Measurements from ENCODE around the gene KCND3.

The KCND3 gene

DNA sequence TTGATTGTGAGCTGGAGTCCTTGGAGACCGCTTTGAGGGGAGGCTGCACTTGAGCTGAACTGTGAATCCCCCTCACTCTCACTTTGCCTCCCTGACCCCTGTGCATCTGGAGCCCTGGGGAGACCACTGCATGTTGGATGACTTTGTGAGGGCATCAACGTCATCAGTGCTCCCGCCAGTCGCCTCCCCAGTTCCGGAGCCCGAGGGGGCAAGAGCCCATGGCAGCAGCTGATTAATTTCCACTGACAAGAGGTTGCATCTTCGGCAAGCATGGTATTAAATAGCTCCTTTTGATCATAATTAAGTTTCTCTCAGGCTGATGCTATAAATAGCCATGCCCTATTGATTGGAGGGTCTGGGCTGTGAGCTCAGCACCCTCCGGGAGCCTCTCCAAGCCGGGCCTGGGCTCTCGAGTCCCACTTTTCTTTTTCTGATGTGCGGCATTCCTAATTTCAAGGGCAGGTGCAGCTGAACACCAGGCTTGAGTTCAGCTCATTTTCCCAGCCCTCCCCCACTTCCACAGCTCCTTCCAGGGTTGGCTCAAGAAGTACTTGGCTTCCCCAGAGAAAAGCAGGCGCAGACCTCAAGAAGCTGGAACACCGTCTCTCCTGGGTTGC, 33.2 kb downstream of the KCND3 start:
- no peak for DNase-seq

DNA sequence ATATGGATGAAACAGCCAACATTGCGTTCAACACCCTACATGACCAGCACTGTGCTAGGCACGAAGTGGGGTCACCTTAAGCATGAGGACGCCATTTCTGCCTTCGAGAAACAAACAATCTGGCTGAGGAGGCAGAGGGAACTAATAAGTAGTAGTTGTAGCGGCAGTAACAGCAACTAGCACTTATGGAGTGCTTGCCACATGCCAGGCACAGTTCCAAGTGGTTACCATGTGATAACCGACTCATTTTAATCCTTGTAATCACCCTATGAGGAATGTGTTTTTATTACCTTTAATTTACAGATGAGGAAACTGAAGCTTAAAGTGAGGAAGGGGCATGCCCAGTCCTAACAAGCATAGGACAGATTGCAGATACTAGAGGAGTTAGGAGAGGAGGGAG, 33.7 kb downstream of the KCND3 start:
- no peak for DNase-seq

DNA sequence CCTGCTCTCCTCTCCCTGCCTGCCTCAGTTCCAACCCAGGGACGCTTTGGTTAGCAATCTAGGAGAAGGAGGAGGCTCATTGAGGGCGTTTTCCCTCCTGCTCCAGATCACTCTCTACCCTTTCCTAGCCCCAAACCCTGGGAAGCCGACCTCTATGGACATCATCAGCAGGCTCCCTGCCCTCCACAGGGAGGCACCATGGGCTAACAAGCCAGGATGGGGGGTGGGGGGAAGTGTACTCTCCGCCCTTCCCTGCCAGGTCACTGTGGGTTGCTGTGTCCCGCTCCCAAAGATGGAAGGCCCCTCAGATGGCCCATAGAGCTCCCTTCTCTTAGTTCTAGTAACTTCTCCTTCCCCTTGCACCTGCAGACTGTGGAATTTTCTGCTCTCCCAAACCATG, 35.7 kb downstream of the KCND3 start:
- DNase-seq = no peak

DNA sequence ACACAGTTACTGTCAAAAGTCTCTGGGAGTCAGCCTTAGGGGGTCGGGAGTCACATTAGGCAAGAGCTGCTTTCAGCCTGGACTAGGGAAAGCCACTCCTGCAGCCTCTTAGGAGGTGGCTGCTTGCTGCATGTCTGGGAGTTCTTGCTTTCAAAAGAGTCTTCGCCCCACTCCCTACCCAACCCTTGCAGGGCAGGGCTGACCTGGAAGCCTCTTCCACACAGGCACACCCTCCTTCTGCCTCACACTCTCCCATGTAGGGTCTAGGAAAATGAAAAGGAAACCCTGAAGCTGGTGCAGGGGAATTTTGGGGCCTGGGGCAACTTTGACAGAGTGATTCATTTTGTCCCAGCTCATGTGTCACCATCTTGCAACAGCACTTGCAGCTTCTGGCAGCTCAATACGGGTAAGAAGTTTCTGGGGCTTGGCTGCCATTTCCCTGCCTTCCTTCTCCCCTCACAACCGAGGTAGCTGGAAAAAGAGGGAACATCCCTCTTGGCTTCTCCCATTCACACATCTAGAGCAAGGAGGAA, 37.3 kb downstream of the KCND3 start:
- no peak for DNase-seq

DNA sequence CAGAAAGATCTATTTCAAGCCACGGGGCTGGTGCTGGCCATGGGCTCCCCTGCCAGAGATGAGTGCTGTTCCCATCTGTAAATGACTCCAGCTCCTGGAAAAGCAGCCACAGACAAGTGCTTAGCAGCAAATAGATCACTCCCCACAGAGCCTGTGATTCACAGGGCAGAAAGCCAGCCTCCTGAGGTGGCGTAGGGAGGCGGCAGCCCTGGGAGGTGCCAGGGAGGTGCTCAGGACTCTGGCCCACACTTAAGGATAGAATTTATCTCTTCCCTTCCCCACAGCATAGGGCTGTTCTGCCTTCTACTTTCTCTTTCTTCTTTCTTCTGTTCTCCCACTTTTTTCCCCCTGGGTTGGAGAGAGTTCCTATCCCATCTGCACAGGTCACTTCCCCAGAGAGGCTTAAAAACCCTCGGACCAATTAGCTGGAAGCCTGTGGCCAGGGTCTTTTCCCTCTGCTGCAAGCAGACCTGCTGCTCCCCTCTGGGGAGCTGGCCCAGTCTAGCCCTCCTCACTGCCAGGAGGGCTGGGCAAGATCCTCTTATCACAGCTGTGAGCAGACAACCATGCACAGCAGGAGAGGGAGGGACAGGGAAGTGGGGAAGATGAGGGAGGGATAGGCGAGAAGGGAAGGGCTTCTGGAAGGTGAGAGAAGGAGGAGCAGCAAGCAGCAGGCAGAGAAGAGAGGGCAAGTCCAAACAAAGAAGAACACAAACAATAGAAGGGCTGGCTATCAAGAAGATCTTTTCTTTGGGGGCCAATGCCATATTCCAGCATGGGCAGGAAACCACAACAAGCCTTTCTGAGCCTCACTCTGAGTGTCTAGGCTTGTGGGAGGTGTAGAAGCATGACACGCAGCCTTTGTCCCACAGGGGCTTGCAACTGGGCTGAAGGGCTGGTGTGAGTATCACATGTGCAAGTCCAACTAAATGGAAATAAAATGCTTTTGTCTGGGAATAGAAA, 41.0 kb downstream of the KCND3 start:
- no peak for DNase-seq

DNA sequence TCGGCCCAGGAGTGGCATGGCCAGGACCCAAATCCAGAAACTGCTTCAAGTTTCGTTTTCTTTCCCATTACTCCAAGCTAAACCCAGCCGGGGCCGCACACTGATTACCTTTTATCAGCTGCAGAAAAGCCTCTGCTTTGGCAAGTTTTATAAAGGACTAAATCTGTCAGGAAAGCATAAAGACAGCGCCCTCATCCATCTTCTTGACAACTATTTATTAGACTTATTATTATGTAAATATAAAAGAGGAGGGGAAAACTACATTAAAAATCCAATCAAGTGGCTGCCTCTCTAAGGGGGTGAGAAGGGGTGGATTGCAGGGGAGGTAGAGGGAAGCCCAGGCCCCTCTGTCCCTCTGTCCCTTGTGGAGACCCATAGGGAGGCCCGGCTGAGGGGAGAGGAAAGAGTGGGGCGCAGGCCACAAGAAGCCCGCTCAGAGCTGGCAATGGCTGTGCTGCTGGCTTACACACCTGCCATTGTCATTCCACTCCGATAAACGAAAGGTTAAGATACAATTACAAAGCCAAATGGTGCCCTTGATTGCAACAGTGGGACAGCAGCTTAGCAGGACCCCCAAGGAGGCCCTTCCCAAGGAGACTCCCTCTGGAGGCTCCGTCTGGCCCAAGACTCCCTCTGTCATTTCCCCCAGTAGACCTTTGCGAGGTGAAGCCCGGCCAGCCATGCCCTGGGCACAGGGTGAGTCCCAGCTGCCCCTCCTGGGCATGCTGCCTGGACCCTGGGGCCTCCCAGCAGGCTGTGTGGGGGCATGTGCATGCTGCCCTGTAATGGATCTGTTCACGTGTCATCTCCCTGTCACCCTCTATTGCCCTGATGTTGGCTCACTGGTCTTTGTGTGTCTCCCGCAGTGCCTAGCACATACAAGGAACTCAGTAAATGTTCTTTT, 45.4 kb downstream of the KCND3 start:
- DNase-seq = no peak

DNA sequence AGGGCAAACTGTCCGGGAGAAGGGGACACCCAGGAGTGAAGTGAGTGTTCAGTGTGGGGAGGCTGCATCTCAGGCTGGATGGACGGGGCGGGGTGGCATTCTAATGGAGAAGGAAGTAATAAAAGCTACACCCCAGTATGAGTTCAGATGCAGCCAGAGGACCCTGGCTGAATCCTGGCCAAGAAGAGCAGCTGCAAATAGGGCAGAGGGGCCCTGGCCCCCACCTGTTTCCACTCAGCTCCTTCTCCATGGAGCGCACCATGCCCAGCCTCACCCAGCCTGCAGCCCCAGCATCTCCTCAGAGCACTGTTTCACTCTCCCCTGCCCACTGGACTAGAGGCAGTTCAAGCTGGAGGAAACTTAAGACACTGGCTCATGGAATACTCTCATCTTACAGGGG, 46.4 kb downstream of the KCND3 start:
- DNase-seq = no peak

DNA sequence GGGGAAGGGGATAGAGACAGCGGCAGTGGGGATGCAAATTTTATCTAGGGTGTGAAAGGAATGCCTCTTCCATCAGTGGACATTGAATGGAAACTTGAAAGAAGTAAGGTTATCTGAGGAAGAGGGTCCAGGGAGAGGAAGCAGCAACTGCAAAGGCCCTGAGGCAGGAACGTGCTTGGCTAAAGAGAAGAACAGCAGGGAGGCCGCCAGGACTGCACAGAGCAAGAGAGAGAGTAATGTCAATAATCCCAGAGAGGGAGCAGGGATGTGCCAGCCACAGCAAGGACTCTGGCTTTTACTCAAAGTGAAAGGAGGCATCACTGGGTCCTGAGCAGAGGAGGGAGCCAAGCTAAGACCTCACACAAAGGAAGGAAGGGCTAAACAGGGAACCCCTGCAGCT, 50.9 kb downstream of the KCND3 start:
- DNase-seq = no peak

DNA sequence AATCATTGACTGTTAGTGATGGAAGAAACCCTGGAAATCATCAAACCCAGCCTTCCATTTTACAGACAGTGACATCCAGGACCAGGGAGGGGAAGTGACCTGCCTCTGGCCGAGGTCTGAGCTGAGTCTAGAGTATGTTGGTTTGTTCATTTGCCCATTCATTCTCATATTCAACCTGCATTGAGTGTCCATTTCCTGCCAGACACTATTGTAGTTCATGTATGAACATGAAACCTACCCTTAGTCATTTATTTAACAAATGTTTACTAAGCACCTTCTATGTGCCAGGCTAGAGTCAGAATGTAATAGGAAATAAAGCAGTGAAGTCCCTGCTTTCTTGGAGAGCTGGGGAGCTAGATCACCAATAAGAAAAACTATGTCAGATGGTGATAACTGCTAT, 51.3 kb downstream of the KCND3 start:
- no peak for DNase-seq

DNA sequence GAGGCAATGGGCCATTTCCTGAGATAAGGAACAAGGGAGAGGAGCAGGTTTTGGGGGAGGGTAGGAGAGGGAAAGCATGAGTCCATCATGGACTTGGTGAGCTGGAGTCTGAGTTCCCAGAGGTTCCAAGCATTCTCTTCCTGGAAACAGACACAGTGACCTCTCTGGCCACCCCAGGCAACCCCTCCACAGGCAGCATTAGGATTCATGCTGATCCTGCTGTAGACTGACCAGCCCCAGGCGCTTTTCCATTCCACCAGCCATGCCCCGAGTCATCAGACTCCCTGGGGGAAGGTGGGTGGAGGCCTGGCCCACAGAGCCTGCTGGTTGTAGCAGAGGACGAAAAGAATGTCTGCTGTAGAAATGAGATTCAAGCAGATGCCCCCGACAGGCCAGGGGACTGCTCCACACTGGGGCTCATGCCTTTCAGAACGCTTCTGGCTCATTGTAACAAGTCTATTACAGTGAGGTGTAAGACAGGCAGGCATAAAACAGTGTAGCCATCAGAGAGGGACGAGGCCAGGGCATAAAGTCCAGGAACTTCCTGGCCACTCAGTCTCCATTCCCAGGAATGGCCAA, 52.2 kb downstream of the KCND3 start:
- no peak for DNase-seq

DNA sequence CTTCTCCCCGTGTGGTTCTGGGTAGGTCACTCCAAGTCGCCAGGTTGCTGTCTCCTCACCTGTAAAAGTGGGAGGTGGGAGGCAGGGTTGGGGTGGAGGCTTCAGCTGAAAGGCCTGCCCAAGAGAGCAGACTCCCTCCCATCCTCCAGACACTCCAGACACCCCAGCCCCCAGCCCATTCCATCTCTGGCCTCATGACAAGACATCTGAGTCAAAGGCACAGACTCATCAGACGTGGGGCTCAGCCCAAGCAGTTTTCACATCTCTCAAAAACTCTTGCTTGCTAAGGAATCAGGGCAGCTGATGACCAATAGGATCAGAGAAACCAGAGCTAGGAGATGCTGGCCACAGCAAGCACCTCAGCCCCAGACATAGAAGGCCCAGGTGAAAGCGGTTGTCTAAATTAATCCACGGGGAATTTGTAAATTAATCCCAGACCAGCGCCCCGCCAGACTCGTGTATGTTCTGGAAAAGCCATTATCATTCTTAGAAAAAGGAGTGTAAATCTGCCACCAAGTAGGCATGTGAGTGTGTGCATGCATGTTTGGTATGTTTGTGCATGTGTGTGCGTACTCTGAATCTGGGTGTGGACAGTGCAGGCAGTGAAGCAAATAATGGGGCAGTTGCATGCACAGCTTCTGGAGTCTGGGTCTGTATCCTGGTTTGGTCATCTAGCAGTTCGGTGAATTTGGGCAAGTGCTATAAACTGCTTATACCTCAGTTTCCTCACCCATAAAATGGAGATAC, 55.2 kb downstream of the KCND3 start:
- no peak for DNase-seq

DNA sequence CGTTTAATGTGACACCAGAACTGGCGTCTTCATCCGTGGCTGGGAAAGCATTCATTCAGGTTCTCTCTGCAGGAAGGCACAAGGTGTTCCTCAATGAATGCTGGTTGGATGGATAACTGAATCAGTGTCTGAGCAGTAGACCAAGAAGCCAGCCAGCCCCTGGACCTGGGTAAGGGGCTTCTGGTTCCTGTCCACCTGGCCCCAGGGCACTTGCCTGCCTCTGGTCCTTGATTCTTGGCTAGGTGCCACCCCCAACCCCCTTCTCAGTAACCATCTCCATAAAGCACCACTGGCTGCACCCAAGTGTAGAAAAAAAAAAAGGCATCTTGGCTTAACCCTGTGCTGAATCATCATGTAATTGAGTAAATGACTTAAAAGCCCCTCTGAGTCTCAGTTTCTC, 59.1 kb downstream of the KCND3 start:
- no peak for DNase-seq

DNA sequence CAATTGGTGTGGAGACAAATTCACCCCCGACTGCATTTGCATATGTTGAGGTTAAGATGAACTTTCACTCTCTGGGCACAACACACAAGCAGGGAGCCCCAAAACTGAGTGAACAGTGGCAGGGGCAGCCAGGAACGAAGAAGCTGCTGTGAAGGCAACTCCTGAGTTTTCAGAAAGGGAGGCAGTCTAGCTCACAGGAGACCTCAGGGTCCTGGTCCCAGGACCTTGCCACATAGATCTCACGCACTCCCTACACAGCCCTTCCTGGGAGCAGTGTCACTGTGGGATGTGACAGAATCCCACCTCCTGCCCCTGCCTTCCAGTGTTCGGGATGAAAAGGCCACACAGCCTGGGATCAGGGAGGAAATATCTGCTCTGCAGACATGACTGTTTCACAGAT, 60.9 kb downstream of the KCND3 start:
- no peak for DNase-seq

DNA sequence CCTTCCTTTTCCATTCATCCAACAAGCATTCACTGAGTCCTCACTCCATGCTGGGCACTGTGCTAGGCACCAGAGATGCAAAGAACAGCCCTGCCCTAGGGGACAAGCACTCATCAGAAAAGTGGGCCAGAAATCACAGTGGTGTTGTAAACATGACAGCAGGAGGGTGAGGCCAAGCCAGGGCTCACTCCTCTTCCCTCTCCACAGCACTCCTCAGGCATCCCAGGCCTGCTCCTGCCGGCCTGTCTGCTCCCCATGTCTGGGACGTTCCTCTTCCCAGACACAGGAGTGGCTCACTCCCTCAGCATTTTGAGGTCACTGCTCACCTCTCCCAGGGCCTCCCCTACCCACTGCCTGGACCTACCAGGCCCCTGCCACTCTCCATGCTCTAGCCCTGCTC, 61.8 kb downstream of the KCND3 start:
- DNase-seq = no peak

DNA sequence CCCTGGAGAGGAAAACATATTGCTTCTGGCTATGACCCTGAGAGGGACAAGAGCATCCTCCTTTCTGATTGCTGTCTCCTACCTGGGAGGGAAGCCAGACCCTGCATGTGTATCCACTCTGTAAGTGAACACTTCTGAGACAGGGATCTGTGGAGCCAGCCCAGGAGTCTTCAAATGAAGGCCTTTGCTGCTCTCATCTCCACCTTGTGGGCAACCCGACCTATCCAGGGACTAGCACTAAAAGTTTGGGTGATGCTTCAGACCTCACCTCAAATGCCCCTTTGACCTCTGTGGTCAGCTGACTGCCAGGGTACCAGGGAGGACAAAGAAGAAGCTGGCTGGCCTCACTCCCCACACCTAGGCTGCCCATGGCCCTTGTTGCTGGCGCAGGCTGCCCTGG, 64.7 kb downstream of the KCND3 start:
- no peak for DNase-seq

DNA sequence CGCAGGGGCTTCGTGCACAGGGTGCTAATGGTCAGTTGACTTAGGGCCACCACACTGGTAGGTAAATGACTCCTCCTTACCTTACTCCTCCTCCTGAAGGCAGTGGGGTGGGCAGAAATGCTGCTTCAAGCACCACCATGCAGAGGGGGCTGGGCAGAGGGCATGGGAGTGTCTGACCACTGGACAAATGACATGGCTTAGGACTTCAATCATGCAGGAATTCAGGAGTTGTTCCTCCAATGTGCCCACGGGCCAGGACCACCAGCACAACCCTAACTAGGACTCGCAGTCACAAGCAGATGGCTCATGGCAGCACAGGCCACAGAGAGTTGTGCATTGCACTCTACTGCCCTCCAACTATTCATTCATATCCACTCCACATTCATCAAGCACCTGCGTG, 65.7 kb downstream of the KCND3 start:
- no peak for DNase-seq

DNA sequence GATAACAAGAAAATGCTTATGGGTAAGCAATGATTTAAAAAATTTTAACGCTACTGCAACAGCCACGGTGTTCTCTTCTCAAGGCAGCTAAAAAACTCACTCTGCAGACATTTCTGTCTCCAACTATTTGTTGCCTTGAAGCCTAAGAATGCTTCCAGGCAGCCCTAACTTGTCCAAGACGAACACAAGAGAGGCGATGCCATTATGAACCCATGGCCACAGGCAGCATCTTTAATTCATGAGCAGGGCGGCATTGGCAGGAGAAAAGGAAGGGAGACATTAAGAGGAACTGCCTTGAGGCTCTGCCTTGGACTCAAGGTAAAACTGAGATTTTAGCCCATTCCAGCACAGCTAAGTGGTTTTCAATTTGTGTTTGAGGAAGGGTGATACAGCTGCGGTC, 67.5 kb downstream of the KCND3 start:
- no peak for DNase-seq

DNA sequence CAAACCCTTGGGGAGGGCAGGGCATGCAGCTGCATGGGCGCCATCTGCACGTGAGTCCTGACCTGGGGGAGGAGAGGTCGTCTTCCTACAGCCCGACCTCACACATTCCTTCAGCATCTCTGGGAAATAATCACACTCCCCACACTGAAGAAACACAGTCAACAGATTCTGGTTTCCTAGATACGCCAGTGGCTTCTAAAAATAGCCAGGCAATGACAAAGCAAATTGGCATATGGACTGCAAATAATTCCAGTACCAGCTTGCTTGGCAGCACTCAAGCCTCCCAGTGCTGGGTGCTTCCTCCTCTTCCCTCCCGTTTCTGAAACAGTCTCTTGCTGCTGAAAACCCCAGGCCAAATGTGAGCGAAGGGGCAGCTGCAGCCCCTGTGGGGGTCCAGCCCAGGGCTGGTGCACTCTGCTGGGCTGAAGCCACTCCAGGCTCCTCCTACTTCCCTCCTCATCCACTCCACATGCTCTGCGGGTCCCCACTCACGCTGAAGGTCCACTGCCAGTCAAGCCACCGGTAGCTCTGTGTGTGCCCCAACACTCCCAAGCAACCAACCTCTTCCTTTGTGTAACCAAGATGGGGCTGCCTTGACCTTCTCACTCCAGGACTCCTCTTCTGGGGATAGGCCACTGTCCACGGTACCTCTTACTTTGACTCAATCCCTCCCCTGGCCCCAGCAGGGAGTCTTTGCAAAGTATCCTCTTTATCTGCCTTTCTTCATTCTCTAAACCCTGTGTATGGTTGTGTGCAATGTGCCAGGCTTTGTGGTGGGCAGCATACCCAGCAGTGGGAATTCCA, 69.0 kb downstream of the KCND3 start:
- DNase-seq = no peak

DNA sequence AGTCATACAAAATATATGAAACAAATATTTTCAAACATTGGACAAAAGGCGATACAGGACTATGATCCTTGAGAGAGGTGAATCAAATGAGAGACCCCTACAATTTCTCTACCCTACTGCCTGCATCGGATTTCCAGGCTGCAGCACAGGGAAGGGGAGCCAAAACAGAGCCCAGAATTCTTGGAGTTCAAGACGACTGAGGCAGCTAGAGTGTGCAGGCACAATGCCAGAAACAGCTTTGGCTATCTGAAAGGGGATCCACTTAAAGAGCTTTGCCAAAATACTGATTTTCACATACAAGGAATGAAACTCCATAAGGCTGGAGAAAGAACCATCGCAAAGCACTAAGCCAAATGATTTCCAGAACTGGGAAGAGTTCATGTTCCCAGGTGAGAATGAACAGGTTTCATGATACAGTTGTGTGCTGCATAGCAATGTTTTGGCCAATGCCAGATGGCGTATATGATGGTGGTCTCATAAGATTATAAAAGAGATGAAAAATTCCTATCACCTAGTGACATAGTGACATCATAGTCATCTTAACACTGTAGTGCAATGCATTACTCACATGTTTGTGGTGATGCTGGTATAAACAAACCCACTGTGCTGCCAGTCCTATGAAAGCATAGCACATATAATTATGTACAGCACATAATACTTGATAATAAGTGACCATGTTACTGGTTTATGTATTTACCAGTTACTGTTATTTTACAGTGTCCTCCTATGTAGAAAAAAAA, 77.5 kb downstream of the KCND3 start:
- DNase-seq = no peak

DNA sequence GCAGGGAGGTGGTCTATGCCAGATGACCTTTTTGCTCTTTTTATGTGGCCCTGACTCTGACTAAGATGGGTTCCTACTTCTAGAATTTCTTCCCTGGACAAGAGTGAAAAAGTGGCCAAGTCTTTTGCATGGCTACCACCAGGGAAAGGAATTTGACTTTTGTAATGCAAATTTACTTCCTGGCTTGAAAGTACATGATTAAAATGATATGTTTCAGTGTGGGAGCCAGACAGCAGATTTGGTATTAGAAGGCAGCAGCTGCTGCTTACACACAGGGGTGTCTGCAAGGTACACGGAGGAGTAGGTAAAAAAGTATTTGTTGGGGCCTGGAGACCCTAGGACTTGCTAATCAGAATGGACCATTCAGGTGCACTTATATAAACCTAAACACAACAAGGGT, 78.4 kb downstream of the KCND3 start:
- no peak for DNase-seq

DNA sequence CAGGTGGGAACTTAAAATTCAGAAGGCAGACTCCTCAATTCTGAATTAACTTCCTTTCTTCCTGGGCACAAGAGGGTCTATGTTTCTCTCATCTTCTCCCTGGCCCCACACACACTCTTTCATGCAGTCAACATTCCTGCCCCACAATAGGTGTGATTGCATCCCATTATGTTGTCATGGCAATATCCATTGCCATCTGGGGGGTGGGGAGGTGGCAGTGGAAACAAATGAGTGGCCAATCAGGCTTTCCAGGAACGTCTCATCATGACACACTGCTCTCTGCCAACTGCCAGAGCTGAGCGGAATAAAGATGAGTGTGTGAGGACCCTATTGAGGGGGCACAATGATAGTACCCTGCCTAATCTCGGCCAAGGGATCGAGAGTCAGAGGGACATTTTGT, 80.4 kb downstream of the KCND3 start:
- DNase-seq = no peak
